Bronchial epithelial cell (primary cell): ENCODE results near the gene LONP2. TPM values are rescaled to one million over a fixed set of nuclear protein-coding genes. Genes with fewer than 3 reads are reported as not detected.

Source experiments
- DNase-seq: peaks from one replicate; pipeline ENCODE4 v3.0.0-alpha.2; 2010; ENCODE audit warnings: low read depth
- FAIRE-seq: peaks from 2 replicates; lab custom pipeline; 2011; peaks lifted over from hg19 to GRCh38; lab: Jason Lieb, UNC
- H3K27me3 ChIP-seq: 2 replicates; pipeline ENCODE4 v1.5.1; 2011; ENCODE audit warnings: low read length; ENCODE audit not compliant: control insufficient read depth, insufficient read depth
- H3K36me3 ChIP-seq: 2 replicates; pipeline ENCODE4 v1.5.1; 2011; ENCODE audit warnings: low read length; ENCODE audit not compliant: control insufficient read depth, insufficient read depth
- H3K4me3 ChIP-seq: 2 replicates; pipeline ENCODE4 v1.5.1; 2011; ENCODE audit warnings: mild to moderate bottlenecking, low read depth, low read length, control low read depth
- total RNA-seq: library from RNA; depleted of rRNA; stranded (reverse); fragments of >200 nt; gene quantifications from 2 replicates; pipeline ENCODE4 v1.2.1, GENCODE V29; 2014
- TF ChIP-seq, protein P1 (sequence below): IDR thresholded peaks from 2 replicates; pipeline ENCODE4 v1.5.1; 2011; ENCODE audit warnings: mild to moderate bottlenecking, moderate library complexity, low read length, control low read depth, inconsistent platforms; ENCODE audit not compliant: insufficient read depth, severe bottlenecking

Gene LONP2
- total RNA-seq, 1 donor from 2014 or later: 41.9 TPM

- Histone ChIP-seq H3K27me3 (no peaks in the 10 kb centered on the region), H3K36me3 (peaks cover 9% of the 10 kb centered on the region), H3K4me3 (no peak overlapping the region)
- TF ChIP-seq, protein P1, sequence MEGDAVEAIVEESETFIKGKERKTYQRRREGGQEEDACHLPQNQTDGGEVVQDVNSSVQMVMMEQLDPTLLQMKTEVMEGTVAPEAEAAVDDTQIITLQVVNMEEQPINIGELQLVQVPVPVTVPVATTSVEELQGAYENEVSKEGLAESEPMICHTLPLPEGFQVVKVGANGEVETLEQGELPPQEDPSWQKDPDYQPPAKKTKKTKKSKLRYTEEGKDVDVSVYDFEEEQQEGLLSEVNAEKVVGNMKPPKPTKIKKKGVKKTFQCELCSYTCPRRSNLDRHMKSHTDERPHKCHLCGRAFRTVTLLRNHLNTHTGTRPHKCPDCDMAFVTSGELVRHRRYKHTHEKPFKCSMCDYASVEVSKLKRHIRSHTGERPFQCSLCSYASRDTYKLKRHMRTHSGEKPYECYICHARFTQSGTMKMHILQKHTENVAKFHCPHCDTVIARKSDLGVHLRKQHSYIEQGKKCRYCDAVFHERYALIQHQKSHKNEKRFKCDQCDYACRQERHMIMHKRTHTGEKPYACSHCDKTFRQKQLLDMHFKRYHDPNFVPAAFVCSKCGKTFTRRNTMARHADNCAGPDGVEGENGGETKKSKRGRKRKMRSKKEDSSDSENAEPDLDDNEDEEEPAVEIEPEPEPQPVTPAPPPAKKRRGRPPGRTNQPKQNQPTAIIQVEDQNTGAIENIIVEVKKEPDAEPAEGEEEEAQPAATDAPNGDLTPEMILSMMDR: no peak
- FAIRE-seq: no peak
- DNase-seq: no peak
Observed at GRCh38 chr16:48282636-48283263, 38.6 kb downstream of the LONP2 start.

DNA sequence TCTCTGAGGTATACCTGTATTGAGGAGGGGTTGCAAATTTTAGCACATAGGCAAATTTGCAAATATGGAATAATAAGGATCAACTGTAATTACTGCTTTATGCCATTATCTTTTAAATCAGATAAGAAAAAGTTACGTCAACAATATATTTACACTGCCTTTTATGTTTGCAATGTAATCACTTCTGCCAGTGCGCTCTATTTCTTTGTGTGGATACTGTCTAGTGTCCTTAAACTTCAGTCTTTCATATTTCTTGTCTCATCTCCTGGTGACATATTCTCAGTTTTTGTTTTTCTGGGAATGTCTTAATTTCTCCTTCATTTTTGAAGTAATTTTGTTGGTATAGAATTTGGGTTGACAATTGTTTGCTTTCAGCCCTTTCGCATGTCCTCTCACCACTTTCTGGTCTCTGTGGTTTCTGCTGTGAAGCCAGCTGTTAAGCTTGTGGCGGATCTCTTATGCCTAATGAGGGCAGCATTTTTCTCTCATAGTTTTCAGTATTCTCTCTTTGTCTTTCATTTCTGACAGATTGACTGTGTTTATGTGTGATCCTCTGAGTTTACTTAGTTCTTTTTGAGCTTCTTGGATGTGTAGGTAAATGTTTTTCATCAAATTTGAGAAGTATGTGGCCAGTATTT, 40.8 kb downstream of the LONP2 start:
- Histone ChIP-seq H3K36me3 (peaks cover 9% of the 10 kb centered on the region), H3K27me3 (no peaks in the 10 kb centered on the region), H3K4me3 (no peak overlapping the region)
- TF ChIP-seq, protein P1: no peak
- DNase-seq (no peak), FAIRE-seq (no peak)

- Histone ChIP-seq H3K4me3 (no peak overlapping the region), H3K27me3 (no peaks in the 10 kb centered on the region), H3K36me3 (peaks cover 9% of the 10 kb centered on the region)
- DNase-seq (no peak), FAIRE-seq (no peak)
- TF ChIP-seq, protein P1: no peak
Observed at GRCh38 chr16:48287239-48287638, 43.1 kb downstream of the LONP2 start.

GRCh38 chr16:48291303-48291702, 47.2 kb downstream of the LONP2 start:
- Histone ChIP-seq H3K4me3 (no peak overlapping the region), H3K27me3 (no peaks in the 10 kb centered on the region), H3K36me3 (peaks cover 8% of the 10 kb centered on the region)
- FAIRE-seq (no peak), DNase-seq (peak; percentile 78)
- TF ChIP-seq, protein P1: no peak

- TF ChIP-seq, protein P1: no peak
- peak; percentile 68 for DNase-seq
- Histone ChIP-seq H3K4me3 (no peak overlapping the region), H3K36me3 (peaks cover 5% of the 10 kb centered on the region), H3K27me3 (no peaks in the 10 kb centered on the region)
- no peak for FAIRE-seq
Observed at GRCh38 chr16:48291754-48292153, 47.7 kb downstream of the LONP2 start.
